Measurements from ENCODE around the gene HIBCH.
"Not testable (repeated sequence)": the region's sequence is repeated elsewhere in the genome, so short reads cannot be mapped to it uniquely, and the experiment has no call there.

The HIBCH gene

DNA sequence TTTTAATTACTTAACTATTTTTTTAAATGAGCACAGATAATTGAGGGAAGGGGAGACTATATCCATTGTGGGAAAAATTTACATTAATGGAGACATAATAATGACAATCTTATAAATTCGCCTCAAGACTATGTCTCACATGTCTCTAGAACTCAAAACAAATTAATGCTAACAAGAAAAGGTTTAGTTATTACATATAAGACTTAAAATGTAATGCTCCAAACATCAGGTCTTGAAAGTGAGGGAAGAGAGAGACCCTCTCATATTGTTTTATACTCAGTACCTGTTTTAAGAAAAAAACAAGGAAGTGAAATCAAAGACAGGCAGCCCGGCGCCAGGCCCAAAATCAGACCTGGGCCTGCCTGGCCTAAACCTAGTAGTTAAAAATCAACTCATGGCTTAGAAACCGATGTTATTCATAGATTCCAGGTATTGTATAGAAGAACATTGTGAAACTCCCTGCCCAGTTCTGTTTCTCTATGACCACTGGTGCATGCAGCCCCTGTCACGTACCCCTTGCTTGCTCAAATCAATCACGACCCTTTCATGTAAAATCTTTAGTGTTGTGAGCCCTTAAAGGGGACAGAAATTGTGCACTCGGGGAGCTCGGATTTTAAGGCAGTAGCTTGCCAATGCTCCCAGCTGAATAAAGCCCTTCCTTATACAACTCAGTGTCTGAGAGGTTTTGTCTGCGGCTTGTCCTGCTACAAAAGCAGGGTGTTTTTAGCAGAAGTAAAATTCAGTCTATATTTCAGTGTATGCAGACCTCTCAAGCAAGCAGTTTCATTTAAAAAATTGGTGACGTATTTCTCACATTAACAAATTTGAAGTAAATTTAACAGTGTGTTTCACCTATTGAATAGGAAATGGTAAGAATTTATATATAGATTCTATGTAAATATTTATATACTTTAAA is 161.8 kb downstream of the HIBCH start:
- DNase-seq (ENCODE audit: low spot score) = not testable (repeated sequence)

DNA sequence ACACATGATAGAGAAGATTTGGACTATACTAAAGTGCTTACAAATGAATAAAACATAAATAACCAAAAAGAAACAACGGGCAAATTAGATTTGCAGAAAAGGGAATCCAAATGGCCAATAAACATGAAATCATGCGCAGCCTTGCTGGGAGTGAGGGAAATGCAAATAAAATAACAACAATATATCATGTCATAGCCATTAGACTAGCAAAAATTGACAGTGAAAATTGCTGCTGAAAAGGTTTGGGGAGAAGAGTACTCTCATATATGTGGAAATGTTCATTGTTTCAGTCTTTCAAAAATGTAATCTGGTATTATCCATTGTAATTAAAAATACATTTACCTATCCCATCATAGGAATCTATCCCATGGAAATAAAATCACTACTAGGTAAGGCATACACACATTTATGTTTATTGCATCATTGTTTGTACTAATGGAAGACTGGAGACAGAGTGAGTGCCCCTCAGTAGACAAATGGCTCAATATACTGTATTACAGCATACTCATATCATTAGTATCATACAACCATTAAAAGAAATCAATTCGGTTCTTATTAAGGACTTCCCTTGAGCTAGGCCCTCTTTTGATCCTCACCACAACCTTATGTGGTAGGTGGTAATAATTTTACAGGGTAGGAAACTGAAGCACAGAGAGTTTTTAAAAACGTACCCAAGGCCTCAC is 163.0 kb downstream of the HIBCH start:
- DNase-seq (ENCODE audit: low spot score) = no peak
